Kidney (tissue), 14 donors: ENCODE measurements around the gene TNS4. TPM values are rescaled to one million over a fixed set of nuclear protein-coding genes. Genes with fewer than 3 reads are reported as not detected.

Experiments
- DNase-seq, 5 donors: peaks; one replicate each; pipeline ENCODE4 v3.0.0-alpha.2; 2013 to 2020
- FAIRE-seq: peaks from 2 replicates; lab custom pipeline; 2012; peaks lifted over from hg19 to GRCh38; lab: Jason Lieb, UNC
- H3K27ac ChIP-seq, 2 donors: one replicate each; pipeline ENCODE4 v1.7.0; 2013; ENCODE audit warnings: low read depth in 2 of 2, low read length in 2 of 2, inconsistent platforms in 1 of 2
- H3K27me3 ChIP-seq: one replicate; pipeline ENCODE4 v1.7.1; 2013; ENCODE audit warnings: low read length, inconsistent platforms; ENCODE audit not compliant: control insufficient read depth, insufficient read depth
- H3K36me3 ChIP-seq, 3 donors: one replicate each; pipeline versions ENCODE4 v1.7.0 to v1.7.1; 2013; ENCODE audit warnings: low read length in 3 of 3, control low read depth in 1 of 3, inconsistent platforms in 1 of 3; ENCODE audit not compliant: insufficient read depth in 3 of 3, control insufficient read depth in 2 of 3
- H3K4me1 ChIP-seq, 3 donors: one replicate each; pipeline versions ENCODE4 v1.7.0 to v1.7.1; 2013; ENCODE audit warnings: low read length in 3 of 3, inconsistent platforms in 1 of 3, low read depth in 1 of 3; ENCODE audit not compliant: control insufficient read depth in 2 of 3, insufficient read depth in 2 of 3
- H3K4me3 ChIP-seq, 3 donors: one replicate each; pipeline versions ENCODE4 v1.7.0 to v1.8.1; 2013; ENCODE audit warnings: low read length in 3 of 3, control low read depth in 1 of 3, inconsistent platforms in 1 of 3
- H3K9ac ChIP-seq, 3 donors: one replicate each; pipeline versions ENCODE4 v1.7.0 to v1.7.1; 2013; ENCODE audit warnings: low read length in 3 of 3, control low read depth in 1 of 3, inconsistent platforms in 1 of 3
- H3K9me3 ChIP-seq, 3 donors: one replicate each; pipeline versions ENCODE4 v1.7.0 to v1.7.1; 2013; ENCODE audit warnings: low read length in 3 of 3, control low read depth in 1 of 3, inconsistent platforms in 1 of 3; ENCODE audit not compliant: control insufficient read depth in 2 of 3, insufficient read depth in 1 of 3
- CTCF ChIP-seq: IDR thresholded peaks from 3 replicates; pipeline ENCODE4 v1.5.1; 2012; ENCODE audit warnings: mild to moderate bottlenecking, moderate library complexity, borderline replicate concordance; ENCODE audit not compliant: insufficient read depth; ENCODE audit errors: extremely low read depth
- intact Hi-C: fragments of 100-400 bp; cut with DNase I; formaldehyde crosslinking; loops from one replicate; pipeline ENCODE4 v1.11.1; 2022
- polyA plus RNA-seq: library from polyadenylated mRNA; stranded (reverse); fragments of 350-450 nt; fragmentation: Illumina TruSeq; extraction: RNeasy Lipid Tissue Mini Kit (QIAGEN cat#74804); gene quantifications from one replicate; pipeline ENCODE4 v1.2.3, GENCODE V29; 2014; ENCODE audit warnings: low read depth, low replicate concordance; ENCODE audit not compliant: insufficient read depth
- total RNA-seq: library from RNA; stranded (reverse); fragmentation: NEBNext Ultra II Directional; extraction: Animal tissue kit (Norgen Biotek cat#: 25700); gene quantifications from one replicate; pipeline ENCODE4 v1.2.1, GENCODE V29; 2021
- donor health status: control.
- donor health status: control.
- donor health status: control.
- donor health status: control.
- donor health status: control.
- donor health status: DM: yes; HTN: yes; CAD: no.
- donor health status: Normal renal cell carcinoma (clear cell type).

Gene TNS4
- total and polyA plus RNA-seq, 2 donors from 2014 or later, result 0.31 to 2.2 TPM

GRCh38 chr17:40479754-40480480, 21.5 kb downstream of the TNS4 start:
- H3K9ac ChIP-seq, result no peak overlapping the region
- H3K4me1 ChIP-seq, result no peaks in the 10 kb centered on the region
- H3K9me3 ChIP-seq, result no peaks in the 10 kb centered on the region
- H3K4me3 ChIP-seq, result no peak overlapping the region
- no peaks in the 10 kb centered on the region for H3K27me3 ChIP-seq
- DNase-seq (no peak), FAIRE-seq (no peak)
- no peak for TF ChIP-seq CTCF
- intact Hi-C loops, result no loop called here
- H3K36me3 ChIP-seq, result no peaks in the 10 kb centered on the region
- no peak overlapping the region for H3K27ac ChIP-seq

- no peaks in the 10 kb centered on the region for H3K4me1 ChIP-seq
- H3K36me3 ChIP-seq, result no peaks in the 10 kb centered on the region
- H3K27ac ChIP-seq, result no peak overlapping the region
- no peaks in the 10 kb centered on the region for H3K27me3 ChIP-seq
- no peak overlapping the region for H3K9ac ChIP-seq
- DNase-seq, result no peak
- FAIRE-seq, result no peak
- no peaks in the 10 kb centered on the region for H3K9me3 ChIP-seq
- intact Hi-C loops, result no loop called here
- H3K4me3 ChIP-seq, result no peak overlapping the region
- no peak for TF ChIP-seq CTCF
Measured at GRCh38 chr17:40478486-40478885, 22.9 kb downstream of the TNS4 start.

- FAIRE-seq, result no peak
- no peak for DNase-seq
- Histone ChIP-seq H3K4me3 (no peak overlapping the region), H3K9ac (no peak overlapping the region), H3K36me3 (no peaks in the 10 kb centered on the region), H3K9me3 (no peaks in the 10 kb centered on the region), H3K27ac (no peak overlapping the region), H3K27me3 (no peaks in the 10 kb centered on the region), H3K4me1 (no peaks in the 10 kb centered on the region)
- intact Hi-C loops, result no loop called here
- no peak for TF ChIP-seq CTCF
Measured at GRCh38 chr17:40477796-40478195, 23.6 kb downstream of the TNS4 start.
